Left ventricle myocardium inferior (tissue), 1 donor: ENCODE measurements around the gene FTCDNL1. TPM values are rescaled to one million over a fixed set of nuclear protein-coding genes. Genes with fewer than 3 reads are reported as not detected.
A peak's percentile ranks its signal among the peaks of the same experiment; 100 is the strongest.

ENCODE experiments used
- DNase-seq: peaks from one replicate; pipeline ENCODE4 v3.0.0-alpha.2; 2020
- H3K27ac ChIP-seq: fragments of 200-600 bp; replicated peaks from 2 replicates; pipeline ENCODE4 v1.8.0; 2021
- H3K27me3 ChIP-seq: fragments of 200-600 bp; 2 replicates; pipeline ENCODE4 v1.8.0; 2021; ENCODE audit warnings: low read depth
- H3K36me3 ChIP-seq: fragments of 200-600 bp; 2 replicates; pipeline ENCODE4 v1.8.0; 2021
- H3K4me1 ChIP-seq: fragments of 200-600 bp; 2 replicates; pipeline ENCODE4 v1.8.0; 2021
- H3K4me3 ChIP-seq: fragments of 200-600 bp; 2 replicates; pipeline ENCODE4 v1.8.0; 2021; ENCODE audit warnings: mild to moderate bottlenecking, moderate library complexity
- H3K9me3 ChIP-seq: fragments of 200-600 bp; replicated peaks from 2 replicates; pipeline ENCODE4 v1.8.0; 2021
- intact Hi-C: fragments of 100-400 bp; cut with micrococcal nuclease; formaldehyde crosslinking; loops from one replicate; pipeline ENCODE4 v1.11.0; 2022
- total RNA-seq: library from RNA; stranded (reverse); fragmentation: NEBNext Ultra II Directional; extraction: Animal tissue kit (Norgen Biotek cat#: 25700); gene quantifications from one replicate; pipeline ENCODE4 v1.2.1, GENCODE V29; 2021
- TF ChIP-seq, protein P1 (sequence below): fragments of 200-600 bp; IDR thresholded peaks from 2 replicates; pipeline ENCODE4 v1.8.0; 2021; ENCODE audit warnings: antibody characterized with exemption, mild to moderate bottlenecking, borderline replicate concordance
- donor health status: DM: no; HTN: yes; CAD: no; lungs with severe emphysema.

FTCDNL1 gene
- total RNA-seq, 1 donor from 2014 or later, result 2.7 TPM

DNA sequence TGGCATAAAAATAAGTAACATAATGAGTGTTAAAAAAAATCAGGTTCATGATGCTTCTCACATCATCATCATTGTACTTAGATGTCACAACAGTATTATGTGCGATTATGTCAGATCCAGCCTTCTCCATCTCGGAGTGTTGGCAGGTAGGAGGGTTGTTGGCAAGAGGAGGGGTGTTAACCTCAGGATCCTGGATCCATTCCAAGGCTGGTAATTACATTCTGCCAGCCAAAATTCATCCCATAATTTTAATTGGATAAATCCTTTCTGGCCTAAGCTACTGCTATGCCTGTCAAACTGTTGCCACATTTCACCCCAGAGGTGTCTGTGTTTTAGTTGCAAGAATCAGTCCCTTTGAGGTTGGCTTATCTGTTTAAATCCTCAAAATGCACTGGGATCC is 891 bp upstream of the FTCDNL1 start:
- intact Hi-C loops, result no loop called here
- no peak for DNase-seq
- Histone ChIP-seq H3K27me3 (peaks cover 20% of the 10 kb centered on the region), H3K4me1 (peaks cover 12% of the 10 kb centered on the region), H3K27ac (no peak overlapping the region), H3K9me3 (no peaks in the 10 kb centered on the region), H3K4me3 (no peak overlapping the region), H3K36me3 (no peaks in the 10 kb centered on the region)
- TF ChIP-seq, protein P1, sequence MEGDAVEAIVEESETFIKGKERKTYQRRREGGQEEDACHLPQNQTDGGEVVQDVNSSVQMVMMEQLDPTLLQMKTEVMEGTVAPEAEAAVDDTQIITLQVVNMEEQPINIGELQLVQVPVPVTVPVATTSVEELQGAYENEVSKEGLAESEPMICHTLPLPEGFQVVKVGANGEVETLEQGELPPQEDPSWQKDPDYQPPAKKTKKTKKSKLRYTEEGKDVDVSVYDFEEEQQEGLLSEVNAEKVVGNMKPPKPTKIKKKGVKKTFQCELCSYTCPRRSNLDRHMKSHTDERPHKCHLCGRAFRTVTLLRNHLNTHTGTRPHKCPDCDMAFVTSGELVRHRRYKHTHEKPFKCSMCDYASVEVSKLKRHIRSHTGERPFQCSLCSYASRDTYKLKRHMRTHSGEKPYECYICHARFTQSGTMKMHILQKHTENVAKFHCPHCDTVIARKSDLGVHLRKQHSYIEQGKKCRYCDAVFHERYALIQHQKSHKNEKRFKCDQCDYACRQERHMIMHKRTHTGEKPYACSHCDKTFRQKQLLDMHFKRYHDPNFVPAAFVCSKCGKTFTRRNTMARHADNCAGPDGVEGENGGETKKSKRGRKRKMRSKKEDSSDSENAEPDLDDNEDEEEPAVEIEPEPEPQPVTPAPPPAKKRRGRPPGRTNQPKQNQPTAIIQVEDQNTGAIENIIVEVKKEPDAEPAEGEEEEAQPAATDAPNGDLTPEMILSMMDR, result no peak

DNA sequence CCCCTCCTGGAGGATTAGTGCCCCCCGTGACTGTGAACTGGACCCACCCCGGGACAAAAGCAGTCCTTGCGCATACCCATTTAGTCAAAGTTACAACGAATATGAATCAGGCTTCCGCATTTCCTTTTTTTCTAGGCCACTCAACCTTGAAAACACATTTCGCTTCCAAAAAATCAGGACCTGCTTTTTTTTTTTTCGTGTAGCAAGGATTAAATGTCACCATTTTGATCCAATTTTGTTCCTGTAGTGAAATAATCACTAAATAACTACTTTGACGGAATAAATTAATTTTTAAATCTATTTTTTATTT is 464 bp upstream of the FTCDNL1 start:
- intact Hi-C loops, result no loop called here
- TF ChIP-seq, protein P1, result no peak
- no peaks in the 10 kb centered on the region for H3K36me3 ChIP-seq
- peaks cover 18% of the 10 kb centered on the region for H3K27me3 ChIP-seq
- no peak for DNase-seq
- peaks cover 12% of the 10 kb centered on the region for H3K4me1 ChIP-seq
- peak overlapping the region; percentile 57 for H3K27ac ChIP-seq
- H3K4me3 ChIP-seq, result peak overlapping the region; percentile 72
- no peaks in the 10 kb centered on the region for H3K9me3 ChIP-seq

DNA sequence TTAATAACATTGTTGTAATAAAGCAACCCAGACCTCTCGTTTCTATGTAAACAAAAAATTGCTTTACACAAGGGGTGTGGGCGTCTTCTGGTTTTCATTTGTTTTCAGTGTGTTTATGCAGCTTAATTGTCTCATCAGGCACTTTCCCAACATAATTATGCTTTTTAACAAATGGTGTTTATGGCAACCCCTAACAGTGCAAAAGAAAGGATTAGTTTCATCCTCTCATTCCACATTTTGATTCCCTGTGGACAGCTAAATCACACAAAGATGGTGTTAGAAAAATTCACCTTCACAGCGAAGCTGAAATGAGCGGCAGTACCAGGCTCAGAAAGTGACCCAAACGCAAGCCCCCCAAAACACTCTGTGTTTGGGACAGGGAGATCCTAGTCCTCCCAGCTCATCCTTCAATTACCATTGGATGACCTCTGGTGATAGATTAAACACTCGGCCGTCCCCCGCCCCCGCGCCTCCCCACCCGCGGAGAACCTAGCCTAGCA is 724 bp downstream of the FTCDNL1 start:
- TF ChIP-seq, protein P1, result no peak
- no peak for DNase-seq
- Histone ChIP-seq H3K9me3 (no peaks in the 10 kb centered on the region), H3K27ac (peak overlapping the region; percentile 57), H3K4me1 (peaks cover 12% of the 10 kb centered on the region), H3K27me3 (peaks cover 13% of the 10 kb centered on the region), H3K4me3 (peak overlapping the region; percentile 72), H3K36me3 (no peaks in the 10 kb centered on the region)
- intact Hi-C loops, result no loop called here

DNA sequence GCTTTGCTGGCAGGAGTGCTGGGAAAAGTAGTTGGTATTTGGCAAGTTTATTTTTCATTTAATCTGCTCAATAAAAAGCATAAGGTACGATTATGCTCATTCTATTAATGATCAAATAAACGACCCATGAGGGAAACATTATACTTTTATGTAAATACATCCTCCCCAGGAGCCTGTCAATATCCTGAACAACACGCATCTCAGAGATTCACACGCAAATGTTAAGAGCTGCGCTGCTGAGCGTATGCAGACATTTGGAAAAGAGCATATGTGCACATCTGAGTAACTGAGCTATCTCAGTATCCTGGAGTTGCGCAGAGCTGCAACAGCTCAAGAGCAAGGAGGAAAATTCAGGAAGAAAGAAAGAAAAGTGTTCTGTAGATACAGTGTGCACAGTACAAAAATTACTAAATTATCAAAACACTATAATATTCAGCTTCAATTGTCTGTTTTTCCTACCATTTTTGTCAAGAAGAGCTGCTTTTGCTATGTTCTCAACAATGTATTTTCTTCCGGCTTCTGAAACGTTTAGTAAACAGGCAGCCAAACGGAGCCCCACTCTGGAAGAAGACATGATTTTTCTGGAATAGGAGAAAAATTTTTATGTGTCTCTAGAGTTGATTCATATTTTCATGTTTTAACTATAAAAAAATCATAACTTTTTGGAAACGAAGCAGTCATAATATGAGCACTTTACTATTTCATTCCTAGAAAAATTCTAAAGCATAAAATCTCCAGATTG is 2.4 kb downstream of the FTCDNL1 start:
- H3K27me3 ChIP-seq, result peaks cover 5% of the 10 kb centered on the region
- no peak overlapping the region for H3K27ac ChIP-seq
- no peak for DNase-seq
- H3K36me3 ChIP-seq, result no peaks in the 10 kb centered on the region
- intact Hi-C loops, result no loop called here
- H3K4me3 ChIP-seq, result no peak overlapping the region
- H3K4me1 ChIP-seq, result peaks cover 12% of the 10 kb centered on the region
- no peaks in the 10 kb centered on the region for H3K9me3 ChIP-seq
- TF ChIP-seq, protein P1, result no peak

DNA sequence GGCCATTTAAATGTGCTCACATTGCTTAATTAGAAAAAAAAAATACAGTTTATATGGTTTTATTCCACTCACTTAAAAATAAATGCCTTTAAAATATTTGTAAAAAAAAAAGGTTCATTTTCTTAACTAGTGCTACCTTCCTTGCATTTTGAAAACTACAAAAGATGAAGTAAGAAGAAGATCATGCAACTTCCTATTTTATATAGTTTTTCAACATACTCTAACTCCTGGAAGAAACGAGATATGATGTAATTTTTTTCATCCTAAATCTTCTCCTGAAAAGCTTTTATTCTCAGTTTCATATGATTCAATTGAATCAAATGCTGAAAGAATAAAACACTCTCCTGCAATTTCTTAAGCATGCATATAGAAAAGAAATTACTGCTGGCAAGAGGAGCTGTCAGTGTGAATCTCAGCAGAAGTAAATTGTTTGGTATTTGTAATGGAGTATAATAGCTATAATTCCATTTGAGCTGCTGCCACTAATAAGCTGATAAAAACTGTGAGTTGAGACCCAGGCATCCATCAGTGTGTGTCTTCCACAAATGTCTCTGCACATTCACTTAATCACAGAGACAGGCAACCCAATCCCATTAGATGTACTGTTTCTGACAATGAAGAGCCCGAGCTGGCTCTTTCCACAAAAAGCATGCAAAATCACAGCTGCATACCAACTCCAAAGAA is 3.7 kb downstream of the FTCDNL1 start:
- Histone ChIP-seq H3K27ac (no peak overlapping the region), H3K27me3 (no peaks in the 10 kb centered on the region), H3K4me3 (no peak overlapping the region), H3K9me3 (no peaks in the 10 kb centered on the region), H3K36me3 (no peaks in the 10 kb centered on the region), H3K4me1 (peaks cover 12% of the 10 kb centered on the region)
- no peak for DNase-seq
- TF ChIP-seq, protein P1, result no peak
- intact Hi-C loops, result no loop called here
